K562 (cell line): ENCODE data around the gene CFAP97D2. TPM values are rescaled to one million over a fixed set of nuclear protein-coding genes. Genes with fewer than 3 reads are reported as not detected.

ENCODE experiments used
- CCAR2 ChIP-seq: fragments of 200-400 bp; formaldehyde crosslinking; IDR thresholded peaks from 2 replicates; pipeline ENCODE4 v1.6.1; 2017; ENCODE audit warnings: mild to moderate bottlenecking, low read depth, low read length
- FOSL1 ChIP-seq: fragments of 200-800 bp; sonication (Bioruptor generic); conservative IDR thresholded peaks from 2 replicates; pipeline ENCODE4 v1.6.1; 2016; ENCODE audit warnings: missing genetic modification characterization, missing compliant biosample characterization
- FOXA1 ChIP-seq: fragments of 450-650 bp; IDR thresholded peaks from 2 replicates; pipeline ENCODE4 v1.6.1; 2016; ENCODE audit warnings: mild to moderate bottlenecking, borderline replicate concordance
- MECOM ChIP-seq: fragments of 250-450 bp; sonication (Bioruptor Pico); IDR thresholded peaks from 2 replicates; pipeline ENCODE4 v1.8.0; 2022; ENCODE audit warnings: inconsistent platforms
- MTA1 ChIP-seq: fragments of 450-650 bp; IDR thresholded peaks from 2 replicates; pipeline ENCODE4 v1.6.1; 2017; ENCODE audit warnings: borderline replicate concordance
- PPARD ChIP-seq: fragments of 250-450 bp; sonication (Bioruptor Pico); IDR thresholded peaks from 2 replicates; pipeline ENCODE4 v1.8.0; 2022; ENCODE audit warnings: inconsistent platforms, mild to moderate bottlenecking, moderate library complexity
- ZNF830 ChIP-seq: fragments of 250-450 bp; sonication (Bioruptor Pico); IDR thresholded peaks from 2 replicates; pipeline ENCODE4 v1.5.0; 2021; ENCODE audit warnings: mild to moderate bottlenecking
- polyA plus RNA-seq, 8 experiments: library from polyadenylated mRNA; depleted of rRNA in 4 of 8; stranded (reverse) in 5 of 8; unstranded in 3 of 8; fragments of >200 nt; fragmentation: Nextera tagmentation in 2 of 8; fragmentation: Illumina TruSeq in 1 of 8; extraction: Ambion mirVana in 2 of 8; extraction: Trizol in 1 of 8; gene quantifications; 2 replicates each; pipeline versions ENCODE4 v1.2.1 to v1.2.3, GENCODE V29; 2011 to 2014; ENCODE audit warnings: inconsistent platforms in 1 of 8, missing spikeins in 1 of 8
- total RNA-seq, 7 experiments: library from RNA; depleted of rRNA in 6 of 7; stranded (reverse); fragments of >200 nt in 6 of 7; fragmentation: Illumina TruSeq in 2 of 7; extraction: Trizol in 2 of 7; gene quantifications; 2 replicates each; pipeline versions ENCODE4 v1.2.1 to v1.2.3, GENCODE V29; 2011 to 2021; ENCODE audit warnings: low replicate concordance in 1 of 7
- TF ChIP-seq, protein P1 (sequence below): fragments of 250-450 bp; sonication (Bioruptor Pico); IDR thresholded peaks from 2 replicates; pipeline ENCODE4 v1.4.0; 2020; ENCODE audit warnings: mild to moderate bottlenecking, moderate library complexity, borderline replicate concordance
- TF ChIP-seq, protein P2 (sequence below): fragments of 200-600 bp; sonication (generic); IDR thresholded peaks from one replicate; pipeline ENCODE4 v1.6.1; 2012; ENCODE audit warnings: mild to moderate bottlenecking, low read depth, low read length, inconsistent platforms

CFAP97D2 gene
- total and polyA plus RNA-seq, 9 of the 15 experiments (the other 6 are each of a cell fraction or from before 2014, with no cell fraction given), result not detected

DNA sequence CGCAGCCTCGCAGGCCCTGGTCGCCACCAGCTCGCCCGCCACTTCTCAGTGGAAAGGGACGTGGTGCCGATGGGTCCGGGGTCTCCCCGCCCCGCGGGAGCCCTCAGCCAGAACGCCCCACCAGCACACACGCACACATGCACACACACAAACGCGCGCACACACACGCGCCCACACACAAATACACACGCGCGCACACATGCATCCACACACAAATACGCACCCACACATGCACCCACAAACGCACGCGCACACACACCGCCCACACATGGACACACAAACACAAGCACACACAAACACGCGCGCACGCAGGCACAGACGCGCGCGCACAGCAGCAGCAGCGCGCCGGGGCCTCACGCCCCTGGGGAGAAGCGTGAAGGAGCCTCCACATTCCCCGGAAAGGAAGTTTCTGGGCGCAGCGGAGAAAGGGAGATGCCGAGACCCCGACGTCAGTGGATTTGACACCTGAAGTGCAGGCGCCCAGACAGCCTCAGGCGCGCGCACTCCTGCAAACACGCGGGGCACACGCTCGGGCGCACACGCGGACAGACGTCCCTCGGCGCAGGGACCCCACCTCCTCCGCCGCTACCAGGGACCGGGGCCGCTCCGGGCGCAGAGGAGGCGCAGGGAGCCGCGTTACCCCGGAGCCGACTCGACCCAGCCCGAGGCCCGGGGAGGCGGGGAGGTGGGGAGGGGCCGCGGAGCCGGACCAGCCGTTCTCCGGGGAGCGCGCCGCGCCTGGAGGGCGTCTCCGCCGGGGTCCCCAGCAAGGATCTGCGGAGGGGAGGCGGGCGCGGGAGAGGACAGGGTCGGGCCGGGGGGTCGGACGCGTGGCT, 47.3 kb upstream of the CFAP97D2 start (continued):
- TF ChIP-seq, protein P1, sequence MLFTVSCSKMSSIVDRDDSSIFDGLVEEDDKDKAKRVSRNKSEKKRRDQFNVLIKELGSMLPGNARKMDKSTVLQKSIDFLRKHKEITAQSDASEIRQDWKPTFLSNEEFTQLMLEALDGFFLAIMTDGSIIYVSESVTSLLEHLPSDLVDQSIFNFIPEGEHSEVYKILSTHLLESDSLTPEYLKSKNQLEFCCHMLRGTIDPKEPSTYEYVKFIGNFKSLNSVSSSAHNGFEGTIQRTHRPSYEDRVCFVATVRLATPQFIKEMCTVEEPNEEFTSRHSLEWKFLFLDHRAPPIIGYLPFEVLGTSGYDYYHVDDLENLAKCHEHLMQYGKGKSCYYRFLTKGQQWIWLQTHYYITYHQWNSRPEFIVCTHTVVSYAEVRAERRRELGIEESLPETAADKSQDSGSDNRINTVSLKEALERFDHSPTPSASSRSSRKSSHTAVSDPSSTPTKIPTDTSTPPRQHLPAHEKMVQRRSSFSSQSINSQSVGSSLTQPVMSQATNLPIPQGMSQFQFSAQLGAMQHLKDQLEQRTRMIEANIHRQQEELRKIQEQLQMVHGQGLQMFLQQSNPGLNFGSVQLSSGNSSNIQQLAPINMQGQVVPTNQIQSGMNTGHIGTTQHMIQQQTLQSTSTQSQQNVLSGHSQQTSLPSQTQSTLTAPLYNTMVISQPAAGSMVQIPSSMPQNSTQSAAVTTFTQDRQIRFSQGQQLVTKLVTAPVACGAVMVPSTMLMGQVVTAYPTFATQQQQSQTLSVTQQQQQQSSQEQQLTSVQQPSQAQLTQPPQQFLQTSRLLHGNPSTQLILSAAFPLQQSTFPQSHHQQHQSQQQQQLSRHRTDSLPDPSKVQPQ (CRISPR knock-in tag), result no peak
- no peak for TF ChIP-seq ZNF830 (CRISPR knock-in tag)
- TF ChIP-seq, protein P2, sequence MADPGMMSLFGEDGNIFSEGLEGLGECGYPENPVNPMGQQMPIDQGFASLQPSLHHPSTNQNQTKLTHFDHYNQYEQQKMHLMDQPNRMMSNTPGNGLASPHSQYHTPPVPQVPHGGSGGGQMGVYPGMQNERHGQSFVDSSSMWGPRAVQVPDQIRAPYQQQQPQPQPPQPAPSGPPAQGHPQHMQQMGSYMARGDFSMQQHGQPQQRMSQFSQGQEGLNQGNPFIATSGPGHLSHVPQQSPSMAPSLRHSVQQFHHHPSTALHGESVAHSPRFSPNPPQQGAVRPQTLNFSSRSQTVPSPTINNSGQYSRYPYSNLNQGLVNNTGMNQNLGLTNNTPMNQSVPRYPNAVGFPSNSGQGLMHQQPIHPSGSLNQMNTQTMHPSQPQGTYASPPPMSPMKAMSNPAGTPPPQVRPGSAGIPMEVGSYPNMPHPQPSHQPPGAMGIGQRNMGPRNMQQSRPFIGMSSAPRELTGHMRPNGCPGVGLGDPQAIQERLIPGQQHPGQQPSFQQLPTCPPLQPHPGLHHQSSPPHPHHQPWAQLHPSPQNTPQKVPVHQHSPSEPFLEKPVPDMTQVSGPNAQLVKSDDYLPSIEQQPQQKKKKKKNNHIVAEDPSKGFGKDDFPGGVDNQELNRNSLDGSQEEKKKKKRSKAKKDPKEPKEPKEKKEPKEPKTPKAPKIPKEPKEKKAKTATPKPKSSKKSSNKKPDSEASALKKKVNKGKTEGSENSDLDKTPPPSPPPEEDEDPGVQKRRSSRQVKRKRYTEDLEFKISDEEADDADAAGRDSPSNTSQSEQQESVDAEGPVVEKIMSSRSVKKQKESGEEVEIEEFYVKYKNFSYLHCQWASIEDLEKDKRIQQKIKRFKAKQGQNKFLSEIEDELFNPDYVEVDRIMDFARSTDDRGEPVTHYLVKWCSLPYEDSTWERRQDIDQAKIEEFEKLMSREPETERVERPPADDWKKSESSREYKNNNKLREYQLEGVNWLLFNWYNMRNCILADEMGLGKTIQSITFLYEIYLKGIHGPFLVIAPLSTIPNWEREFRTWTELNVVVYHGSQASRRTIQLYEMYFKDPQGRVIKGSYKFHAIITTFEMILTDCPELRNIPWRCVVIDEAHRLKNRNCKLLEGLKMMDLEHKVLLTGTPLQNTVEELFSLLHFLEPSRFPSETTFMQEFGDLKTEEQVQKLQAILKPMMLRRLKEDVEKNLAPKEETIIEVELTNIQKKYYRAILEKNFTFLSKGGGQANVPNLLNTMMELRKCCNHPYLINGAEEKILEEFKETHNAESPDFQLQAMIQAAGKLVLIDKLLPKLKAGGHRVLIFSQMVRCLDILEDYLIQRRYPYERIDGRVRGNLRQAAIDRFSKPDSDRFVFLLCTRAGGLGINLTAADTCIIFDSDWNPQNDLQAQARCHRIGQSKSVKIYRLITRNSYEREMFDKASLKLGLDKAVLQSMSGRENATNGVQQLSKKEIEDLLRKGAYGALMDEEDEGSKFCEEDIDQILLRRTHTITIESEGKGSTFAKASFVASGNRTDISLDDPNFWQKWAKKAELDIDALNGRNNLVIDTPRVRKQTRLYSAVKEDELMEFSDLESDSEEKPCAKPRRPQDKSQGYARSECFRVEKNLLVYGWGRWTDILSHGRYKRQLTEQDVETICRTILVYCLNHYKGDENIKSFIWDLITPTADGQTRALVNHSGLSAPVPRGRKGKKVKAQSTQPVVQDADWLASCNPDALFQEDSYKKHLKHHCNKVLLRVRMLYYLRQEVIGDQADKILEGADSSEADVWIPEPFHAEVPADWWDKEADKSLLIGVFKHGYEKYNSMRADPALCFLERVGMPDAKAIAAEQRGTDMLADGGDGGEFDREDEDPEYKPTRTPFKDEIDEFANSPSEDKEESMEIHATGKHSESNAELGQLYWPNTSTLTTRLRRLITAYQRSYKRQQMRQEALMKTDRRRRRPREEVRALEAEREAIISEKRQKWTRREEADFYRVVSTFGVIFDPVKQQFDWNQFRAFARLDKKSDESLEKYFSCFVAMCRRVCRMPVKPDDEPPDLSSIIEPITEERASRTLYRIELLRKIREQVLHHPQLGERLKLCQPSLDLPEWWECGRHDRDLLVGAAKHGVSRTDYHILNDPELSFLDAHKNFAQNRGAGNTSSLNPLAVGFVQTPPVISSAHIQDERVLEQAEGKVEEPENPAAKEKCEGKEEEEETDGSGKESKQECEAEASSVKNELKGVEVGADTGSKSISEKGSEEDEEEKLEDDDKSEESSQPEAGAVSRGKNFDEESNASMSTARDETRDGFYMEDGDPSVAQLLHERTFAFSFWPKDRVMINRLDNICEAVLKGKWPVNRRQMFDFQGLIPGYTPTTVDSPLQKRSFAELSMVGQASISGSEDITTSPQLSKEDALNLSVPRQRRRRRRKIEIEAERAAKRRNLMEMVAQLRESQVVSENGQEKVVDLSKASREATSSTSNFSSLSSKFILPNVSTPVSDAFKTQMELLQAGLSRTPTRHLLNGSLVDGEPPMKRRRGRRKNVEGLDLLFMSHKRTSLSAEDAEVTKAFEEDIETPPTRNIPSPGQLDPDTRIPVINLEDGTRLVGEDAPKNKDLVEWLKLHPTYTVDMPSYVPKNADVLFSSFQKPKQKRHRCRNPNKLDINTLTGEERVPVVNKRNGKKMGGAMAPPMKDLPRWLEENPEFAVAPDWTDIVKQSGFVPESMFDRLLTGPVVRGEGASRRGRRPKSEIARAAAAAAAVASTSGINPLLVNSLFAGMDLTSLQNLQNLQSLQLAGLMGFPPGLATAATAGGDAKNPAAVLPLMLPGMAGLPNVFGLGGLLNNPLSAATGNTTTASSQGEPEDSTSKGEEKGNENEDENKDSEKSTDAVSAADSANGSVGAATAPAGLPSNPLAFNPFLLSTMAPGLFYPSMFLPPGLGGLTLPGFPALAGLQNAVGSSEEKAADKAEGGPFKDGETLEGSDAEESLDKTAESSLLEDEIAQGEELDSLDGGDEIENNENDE, result no peak
- TF ChIP-seq CCAR2, result no peak
- no peak for TF ChIP-seq FOXA1
- TF ChIP-seq MECOM (CRISPR knock-in tag), result no peak
- 0 out of 2 replicates have a peak, but pooled peaks have one; percentile 1 for TF ChIP-seq FOSL1
- TF ChIP-seq PPARD (CRISPR knock-in tag), result no peak
- no peak for TF ChIP-seq MTA1
